RPMI7951 (cell line): ENCODE results near the gene EPC1. TPM values are rescaled to one million over a fixed set of nuclear protein-coding genes. Genes with fewer than 3 reads are reported as not detected.
"Not testable (repeated sequence)": the region's sequence is repeated elsewhere in the genome, so short reads cannot be mapped to it uniquely, and the experiment has no call there.

Experiments
- DNase-seq: peaks from one replicate; pipeline ENCODE4 v3.0.0-alpha.2; 2012; ENCODE audit warnings: low read depth
- total RNA-seq: library from RNA; depleted of rRNA; stranded (reverse); fragments of >200 nt; shearing (Covaris generic); gene quantifications from 2 replicates; pipeline ENCODE4 v1.2.3, GENCODE V29; 2014; rRNA removed

Gene EPC1, protein sequence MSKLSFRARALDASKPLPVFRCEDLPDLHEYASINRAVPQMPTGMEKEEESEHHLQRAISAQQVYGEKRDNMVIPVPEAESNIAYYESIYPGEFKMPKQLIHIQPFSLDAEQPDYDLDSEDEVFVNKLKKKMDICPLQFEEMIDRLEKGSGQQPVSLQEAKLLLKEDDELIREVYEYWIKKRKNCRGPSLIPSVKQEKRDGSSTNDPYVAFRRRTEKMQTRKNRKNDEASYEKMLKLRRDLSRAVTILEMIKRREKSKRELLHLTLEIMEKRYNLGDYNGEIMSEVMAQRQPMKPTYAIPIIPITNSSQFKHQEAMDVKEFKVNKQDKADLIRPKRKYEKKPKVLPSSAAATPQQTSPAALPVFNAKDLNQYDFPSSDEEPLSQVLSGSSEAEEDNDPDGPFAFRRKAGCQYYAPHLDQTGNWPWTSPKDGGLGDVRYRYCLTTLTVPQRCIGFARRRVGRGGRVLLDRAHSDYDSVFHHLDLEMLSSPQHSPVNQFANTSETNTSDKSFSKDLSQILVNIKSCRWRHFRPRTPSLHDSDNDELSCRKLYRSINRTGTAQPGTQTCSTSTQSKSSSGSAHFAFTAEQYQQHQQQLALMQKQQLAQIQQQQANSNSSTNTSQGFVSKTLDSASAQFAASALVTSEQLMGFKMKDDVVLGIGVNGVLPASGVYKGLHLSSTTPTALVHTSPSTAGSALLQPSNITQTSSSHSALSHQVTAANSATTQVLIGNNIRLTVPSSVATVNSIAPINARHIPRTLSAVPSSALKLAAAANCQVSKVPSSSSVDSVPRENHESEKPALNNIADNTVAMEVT
- 14.1 and 18.1 TPM in 2 replicates for total RNA-seq

DNA sequence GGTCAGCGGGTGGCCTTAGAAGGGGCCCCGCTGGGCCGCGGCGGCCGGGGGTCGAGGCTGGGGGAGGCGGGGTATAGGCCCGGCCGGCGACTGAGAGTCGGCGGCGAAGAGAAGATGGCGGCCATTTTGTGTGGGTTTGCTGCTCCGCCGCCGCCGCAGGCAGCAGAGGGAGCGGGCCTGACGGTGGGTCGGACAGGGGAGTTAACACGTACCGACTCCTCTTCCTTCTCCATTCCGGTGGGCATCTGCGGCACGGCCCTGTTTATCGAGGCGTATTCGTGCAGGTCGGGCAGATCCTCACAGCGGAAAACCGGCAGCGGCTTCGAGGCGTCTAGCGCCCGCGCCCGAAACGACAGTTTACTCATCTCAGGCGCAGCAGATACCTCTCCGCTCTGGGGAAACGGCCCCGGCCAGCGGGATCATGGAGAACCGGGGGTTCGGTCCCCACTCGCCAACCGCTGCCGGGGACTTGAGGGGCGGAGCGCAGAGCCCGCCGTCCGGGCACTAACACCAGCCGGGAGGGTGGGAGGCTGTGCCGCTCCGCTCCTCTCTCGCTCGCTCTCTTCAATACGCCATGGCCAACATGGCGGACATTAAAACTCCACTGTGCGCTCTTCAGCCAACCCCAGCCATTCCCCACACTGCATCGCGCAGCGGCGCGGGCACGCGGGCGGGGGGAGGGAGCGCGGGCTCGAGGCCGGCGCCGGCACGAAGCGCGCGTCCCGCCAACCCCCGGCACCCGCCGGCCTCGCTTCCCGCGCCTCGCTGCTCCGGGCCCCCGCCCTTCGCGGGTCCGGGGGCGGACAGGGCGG lies at the start of gene EPC1:
Gene EPC1 (minus strand): TSS at position 608 of the 812 bp plus-strand sequence. CDS start 243 bp downstream, at position 365.
- DNase-seq = peak; percentile 87

DNA sequence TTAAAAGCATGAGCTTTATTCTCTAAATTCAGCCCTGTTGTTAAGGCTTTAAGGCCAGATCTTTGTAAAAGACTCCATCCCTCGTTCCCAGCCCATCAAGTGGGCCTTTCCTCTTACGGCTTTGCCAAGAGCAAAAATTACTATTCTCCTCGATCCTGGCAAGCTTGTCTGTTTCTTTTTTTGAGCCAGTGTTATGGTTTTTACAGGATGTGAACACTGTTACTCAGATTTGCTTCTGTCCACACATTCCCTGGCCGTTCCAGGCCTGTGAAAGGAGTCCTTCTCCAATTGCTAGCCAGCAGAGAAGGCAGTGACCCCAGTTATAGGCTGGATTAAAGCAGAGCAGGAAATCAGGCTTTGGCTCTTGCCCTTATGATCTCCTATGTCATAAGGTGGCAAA lies 47.0 kb upstream of the EPC1 start:
- no peak for DNase-seq

DNA sequence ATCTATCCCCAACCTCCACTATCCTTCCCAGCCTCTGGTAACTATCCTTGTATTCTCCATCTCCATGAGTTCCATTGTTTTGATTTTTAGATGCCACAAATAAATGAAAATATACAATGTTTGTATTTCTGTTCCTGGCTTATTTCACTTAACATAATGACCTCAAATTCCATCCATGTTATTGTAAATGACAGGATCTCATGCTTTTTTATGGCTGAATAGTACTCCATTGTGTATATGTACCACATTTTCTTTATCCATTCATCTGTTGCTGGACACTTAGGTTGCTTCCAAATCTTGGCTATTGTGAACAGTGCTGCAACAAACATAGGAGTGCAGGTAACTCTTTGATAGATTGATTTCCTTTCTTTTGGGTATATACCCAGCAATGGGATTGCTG lies 45.3 kb upstream of the EPC1 start:
- not testable (repeated sequence) for DNase-seq

DNA sequence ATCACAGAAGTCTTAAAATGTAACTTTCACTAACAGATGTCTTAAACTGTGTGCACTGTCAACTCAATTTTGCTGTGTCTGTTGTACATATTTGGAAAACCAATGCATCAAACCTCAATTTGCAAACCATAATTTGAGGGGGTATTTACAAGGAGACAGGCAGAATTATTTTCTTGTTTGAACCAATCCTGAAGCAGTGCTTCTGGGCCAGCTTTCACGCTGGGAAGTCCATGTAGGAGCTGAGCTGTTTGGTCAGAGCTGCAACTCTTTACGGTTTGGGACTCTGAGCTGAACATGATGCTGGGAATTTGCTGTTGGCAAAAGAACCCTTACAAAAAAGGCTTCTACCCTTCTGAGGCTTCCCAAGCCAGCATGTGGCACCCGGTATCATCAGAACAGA lies 43.2 kb upstream of the EPC1 start:
- DNase-seq = no peak

DNA sequence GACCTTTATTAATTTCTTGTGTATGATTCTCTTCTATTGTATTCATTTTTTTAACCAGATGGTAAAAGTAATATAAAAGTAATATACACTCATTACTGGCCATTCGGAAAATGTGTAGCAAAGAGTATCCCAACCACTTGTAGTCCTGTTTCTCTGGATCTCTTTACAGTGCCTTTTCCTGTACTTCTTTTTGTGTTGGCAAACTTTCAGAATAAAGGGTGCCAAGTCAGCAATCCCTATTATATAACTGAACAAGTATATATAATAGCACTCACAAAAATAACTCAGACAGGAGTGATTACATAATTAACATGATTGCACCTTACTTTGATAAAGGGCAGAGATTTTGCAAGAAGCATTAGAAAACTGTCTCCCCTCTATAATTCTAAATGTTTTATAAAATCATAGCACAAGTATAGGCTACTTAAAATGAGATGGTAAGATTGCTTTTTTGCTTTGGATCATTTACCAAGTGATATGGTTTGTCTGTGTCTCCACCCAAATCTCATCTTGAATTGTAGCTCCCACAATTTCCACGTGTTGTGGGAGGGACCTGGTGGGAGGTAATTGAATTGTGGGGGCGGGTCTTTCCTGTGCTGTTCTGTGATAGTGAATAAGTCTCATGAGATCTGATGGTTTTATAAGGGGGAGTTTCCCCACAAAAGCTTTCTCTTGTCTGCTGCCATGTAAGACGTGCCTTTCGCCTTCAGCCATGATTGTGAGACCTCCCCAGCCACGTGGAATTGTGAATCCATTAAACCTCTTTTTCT lies 41.5 kb upstream of the EPC1 start:
- no peak for DNase-seq

DNA sequence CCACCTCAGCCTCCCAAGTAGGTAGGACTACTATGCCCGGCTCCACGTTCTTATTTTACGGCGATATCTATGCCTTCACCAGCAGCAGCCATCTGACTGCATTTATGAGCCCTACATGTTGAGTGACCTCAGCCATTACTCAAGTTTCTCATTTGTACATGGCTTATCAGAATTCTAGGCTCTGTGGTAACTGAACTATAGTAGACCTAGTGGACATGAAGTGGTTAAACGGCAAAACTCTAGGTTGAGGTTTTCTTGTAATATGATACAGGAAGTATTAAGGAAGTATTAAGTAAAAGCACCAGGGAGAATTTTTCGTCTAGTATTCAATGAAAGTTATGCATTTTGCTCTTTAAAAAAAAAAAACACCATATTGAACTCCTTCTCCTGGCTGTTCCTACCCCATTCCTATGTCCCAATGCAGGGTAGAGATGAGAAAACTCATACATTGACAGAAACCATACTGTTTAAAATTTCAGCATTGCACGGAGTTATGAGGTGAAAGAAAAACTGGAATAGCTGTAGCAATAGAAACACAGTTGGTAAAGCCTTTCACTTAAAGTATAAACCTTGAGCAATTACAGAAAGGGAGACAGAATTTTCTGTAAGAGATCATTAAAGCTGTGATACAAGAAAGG lies 39.8 kb upstream of the EPC1 start:
- DNase-seq = peak; percentile 20

DNA sequence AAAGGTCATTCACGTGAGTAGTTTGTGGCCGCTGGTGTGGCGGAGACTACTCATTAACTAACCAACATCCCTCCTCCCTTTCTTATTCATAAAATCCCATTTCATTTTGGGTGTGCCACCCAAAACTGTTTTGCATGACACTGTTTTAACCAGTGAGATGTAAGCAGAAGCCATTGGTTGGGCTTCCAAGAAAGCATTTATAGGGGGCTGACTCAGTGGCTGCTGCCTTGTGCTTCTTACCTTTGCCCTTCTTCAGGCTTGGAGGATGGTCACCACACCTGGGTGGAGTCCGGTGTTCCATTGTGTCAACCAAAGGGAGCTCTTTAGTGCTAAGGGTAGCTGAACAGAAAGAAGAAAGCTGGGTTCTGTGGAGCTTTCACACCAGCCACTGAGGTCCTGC lies 37.2 kb upstream of the EPC1 start:
- DNase-seq = no peak

DNA sequence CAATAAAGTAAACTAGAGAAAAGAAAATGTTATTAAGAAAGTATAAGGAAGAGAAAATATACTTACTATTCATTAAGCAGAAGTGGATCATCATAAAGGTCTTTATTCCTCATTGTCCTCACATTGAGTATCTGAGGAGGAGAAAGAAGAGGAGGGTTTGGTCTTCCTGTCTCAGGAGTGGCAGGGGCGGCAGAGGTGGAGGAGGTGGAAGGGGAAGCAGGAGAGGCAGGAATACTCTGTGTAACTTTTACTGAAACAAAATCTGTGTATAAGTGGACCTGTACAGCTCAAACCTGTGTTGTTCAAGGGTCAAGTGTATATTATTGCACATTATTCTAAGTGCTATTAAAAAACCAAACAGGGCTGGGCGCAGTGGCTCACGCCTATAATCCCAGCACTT lies 34.2 kb upstream of the EPC1 start:
- no peak for DNase-seq

DNA sequence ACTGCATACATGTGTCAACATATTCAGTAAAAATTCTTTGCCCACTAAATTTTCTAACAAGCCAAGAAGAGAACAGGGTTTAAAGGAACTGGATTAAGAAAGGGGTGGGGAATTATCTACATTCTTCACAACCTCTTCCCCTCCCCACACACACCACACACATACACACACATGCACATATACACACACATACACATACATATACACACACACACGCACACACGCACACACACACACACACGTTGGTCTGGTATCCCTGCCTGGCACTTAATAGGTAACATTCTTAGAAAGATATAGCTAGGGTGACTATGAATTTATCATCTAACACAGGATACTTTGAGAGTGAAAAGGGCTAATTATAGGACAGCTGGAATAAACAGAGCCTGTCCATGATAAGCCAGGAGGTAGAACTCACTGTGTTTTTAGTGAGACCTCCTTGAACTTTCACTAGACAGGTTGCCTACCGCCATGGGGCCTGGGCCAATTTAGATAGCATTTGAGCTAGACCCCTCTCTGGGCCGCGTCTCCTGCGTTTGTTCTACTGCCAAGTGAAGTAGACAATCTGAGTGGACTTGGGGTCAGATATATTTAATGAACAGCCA lies 33.1 kb upstream of the EPC1 start:
- no peak for DNase-seq

DNA sequence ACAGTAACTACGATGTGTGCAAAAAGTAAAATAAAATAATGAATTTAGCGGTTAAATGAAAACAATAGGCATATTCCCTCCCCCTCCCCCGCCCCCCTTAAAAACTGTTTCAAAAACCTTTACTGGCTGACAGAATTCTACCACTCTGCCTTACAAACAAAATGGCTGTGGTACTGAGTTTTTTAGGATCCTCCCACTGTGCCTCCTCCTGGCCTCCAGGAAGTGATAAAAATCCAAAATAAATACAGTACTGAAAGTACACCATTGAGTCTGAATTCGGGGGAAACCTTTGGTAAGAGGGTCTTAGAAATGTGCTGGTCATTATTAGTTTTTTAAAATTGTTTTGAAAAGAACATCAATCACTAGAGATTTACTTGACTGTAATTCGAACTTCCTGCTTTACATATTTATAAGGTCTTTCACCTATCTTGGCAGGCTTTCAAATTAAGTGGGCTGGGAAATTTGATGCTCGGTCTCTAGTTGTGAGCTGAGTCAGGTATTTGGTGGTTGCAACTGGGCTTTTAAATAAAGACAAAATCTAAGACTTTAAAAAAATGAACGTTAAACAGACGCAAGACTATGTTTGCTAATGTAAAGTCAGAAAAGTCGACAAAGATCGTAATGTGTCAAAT lies 32.5 kb upstream of the EPC1 start:
- DNase-seq = peak; percentile 68

DNA sequence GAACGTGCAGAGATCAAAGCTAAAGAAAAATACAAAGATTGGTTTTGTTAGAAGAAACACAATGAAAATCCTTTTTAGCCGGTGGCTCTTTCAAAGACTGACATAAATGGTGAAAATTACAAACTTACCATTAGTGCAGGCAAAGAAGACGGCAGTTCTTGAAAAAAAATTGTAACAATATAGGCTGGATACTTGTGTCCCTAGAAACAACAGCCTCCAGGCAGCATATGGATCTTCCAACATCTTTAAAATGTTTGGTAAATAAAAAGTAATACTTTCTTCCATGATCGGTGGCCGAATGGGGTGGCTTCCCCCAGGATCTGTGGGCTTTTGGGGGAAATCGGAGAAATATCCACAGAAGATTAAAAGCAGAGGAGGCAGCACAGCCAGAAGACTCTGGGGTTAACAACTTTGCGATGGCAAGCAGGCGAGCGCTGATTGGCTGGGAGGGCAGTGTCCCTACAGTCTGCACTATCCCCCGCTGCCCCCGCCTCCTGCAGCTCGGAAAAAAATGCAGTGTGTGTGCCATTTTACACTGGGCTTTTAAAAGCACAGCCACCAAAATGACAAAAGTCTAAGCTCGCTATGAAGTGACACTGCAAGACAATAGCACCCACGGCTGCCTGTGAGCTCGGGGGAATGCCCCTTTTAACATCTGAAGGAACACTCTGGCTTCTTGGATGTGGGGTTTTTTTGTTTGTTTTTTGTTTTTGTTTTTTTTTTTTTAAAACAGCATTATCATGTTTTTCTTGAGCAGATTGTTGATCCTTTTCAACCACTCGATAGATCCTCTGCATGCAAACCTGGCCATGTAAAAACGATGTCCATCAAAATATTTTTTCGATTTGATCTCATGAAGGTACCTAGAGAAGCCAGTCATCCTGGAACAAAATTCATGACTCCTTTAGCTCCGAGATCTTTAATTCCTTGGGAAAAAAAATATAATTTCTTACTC lies 31.7 kb upstream of the EPC1 start:
- peak; percentile 92 for DNase-seq

DNA sequence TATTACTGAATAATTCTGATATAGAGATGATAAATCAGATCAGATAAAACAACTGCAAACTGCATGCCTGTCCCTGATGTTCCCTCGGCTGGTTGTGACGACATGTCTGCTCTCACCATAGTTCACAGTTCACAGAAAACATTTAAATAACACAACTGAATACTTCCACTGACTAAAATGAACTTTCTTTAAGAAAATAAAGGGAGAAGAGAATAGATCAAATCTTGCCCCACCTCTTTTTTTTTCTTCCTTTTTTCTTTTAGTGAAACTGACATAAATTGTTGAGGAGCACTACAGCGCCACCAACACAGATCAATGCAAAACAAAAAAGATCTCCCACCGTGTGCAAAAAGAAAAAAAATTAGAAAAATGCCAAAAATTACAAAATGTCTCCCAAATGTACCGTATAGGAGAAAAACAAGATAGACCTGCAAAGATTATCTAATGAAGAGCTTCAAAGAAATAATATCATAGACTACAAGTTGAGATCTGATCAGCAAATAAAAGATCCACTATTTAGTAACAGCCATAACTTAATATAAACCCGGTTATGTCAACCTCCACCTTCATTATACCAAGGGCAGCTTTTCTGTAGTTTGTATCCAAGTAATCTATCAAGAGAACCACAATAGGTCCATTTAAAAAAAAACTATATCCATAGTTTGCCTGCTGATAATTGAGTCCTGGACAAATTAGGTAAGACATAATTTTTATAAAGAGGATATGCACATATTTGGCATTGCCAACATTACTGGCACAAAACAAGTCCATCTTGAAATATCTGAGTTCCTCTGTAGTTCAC lies 30.7 kb upstream of the EPC1 start:
- peak; percentile 50 for DNase-seq

DNA sequence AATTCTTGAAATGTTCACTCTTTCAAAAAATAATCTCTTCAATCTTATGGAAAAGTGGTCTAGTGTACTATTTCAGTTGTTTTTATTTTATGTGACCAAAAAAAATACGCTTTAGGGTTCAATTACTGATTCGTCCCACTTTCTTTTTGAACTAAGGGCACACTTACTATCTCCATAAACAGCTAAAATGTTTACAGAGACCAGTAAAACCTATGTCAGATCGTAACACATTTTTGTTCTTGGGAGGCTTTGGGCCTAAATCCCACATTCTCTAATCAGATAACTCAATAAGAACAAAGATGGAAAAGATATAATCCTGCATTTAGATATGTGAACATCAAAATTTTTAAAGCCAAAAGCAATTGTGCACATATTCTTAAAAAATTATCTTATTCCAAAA lies 29.8 kb upstream of the EPC1 start:
- no peak for DNase-seq

DNA sequence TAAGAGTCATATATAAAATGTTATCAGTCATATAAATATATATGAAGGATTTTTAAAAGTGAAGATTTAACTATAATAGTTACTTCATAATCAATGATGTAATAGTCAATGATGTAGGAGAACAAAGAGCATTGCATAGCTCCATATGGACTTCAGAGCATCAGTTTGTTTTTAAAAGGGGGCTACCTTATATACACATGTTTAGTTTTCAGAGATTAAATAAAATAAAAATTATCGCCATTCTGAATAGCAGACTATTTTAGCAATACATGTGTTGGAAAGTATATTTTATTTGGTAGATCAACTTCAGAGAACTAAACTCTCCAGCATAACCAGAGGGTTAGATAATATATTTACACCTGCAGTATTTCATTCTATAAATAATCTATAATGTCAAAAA lies 29.1 kb upstream of the EPC1 start:
- no peak for DNase-seq

DNA sequence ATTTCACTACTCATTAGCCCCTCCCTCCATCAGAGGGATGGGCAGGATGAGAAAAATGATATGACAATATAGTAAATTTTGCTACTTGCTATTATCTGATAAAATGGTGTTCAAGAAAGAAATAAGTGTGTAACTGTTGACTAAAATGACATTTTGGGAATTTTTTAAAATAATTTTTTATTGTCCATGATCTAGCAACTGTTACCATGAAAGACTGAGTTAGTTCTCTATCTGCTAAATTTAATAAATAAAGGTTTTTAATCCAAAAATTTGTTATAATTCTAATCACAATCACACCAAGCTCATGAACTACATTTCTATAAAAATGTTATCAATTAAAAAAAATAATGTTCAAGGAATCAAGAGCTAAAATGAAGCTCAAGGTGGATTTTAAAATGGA lies 28.7 kb upstream of the EPC1 start:
- no peak for DNase-seq

DNA sequence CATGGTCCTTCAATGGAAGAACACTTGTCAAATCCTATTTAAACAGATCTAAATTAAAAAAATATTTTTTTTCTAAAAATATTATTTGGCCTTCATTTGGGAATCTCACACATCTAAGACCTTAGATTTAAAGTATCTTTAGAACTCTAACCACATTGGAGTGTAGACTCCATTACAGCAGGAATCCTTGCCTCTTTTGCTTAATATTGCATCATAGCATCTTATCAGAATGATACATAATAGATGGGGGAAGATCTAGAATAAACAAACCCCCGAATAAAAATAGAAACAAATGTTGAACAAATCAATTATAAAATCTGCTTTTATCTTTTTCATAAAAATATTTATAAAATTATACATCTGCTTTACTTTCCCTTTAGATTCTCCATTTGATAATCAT lies 27.6 kb upstream of the EPC1 start:
- DNase-seq = no peak

DNA sequence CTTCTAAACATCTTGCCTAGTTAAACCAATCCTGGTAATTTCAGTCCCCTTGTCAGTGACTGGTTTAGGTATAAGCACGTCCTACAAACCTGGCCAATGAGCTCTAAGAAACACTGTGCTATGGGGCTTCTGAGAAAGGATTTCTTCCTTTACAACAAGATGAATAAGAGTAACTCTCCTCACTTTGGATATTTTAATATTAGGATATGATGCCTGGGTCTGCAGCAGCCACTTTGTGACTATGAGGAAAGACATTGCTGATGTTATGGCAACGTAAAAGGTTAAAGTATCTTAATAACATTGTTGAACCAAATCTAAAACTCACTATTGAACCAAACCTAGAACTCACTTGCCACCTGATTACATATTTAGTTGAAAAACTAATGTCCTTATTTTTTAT lies 26.5 kb upstream of the EPC1 start:
- DNase-seq = no peak

DNA sequence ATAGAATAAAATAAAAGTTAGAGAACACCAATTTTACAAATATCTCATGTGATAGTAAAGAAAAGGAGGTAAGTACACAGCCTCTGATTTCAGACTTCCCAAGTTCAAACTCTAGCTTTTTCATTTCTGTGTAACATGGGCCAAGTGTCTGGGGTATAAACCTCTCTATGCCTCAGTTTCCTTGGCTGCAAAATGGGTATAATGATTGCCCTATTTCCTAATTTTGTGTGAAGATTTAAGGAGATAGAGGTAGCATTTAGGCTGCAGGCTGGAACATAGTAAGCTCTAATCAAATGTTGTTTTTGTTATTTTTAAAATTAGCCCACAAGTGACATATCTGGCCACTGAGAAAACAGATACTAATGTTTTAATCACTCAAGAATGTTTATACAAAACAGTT lies 26.1 kb upstream of the EPC1 start:
- DNase-seq = no peak
